Fibroblast of mammary gland (primary cell): ENCODE results near the gene CSNK2A1.
A peak's percentile ranks its signal among the peaks of the same experiment; 100 is the strongest.

Source experiments
- DNase-seq: peaks from one replicate; pipeline ENCODE4 v3.0.0-alpha.2; 2010; ENCODE audit warnings: low read depth
- H3K4me3 ChIP-seq: 2 replicates; pipeline ENCODE4 v1.5.1; 2011; ENCODE audit warnings: low read depth, mild to moderate bottlenecking, low read length, moderate library complexity; ENCODE audit not compliant: control insufficient read depth
- TF ChIP-seq, protein P1 (sequence below): conservative IDR thresholded peaks from 2 replicates; pipeline ENCODE4 v1.5.1; 2011; ENCODE audit warnings: low read depth, low read length, inconsistent platforms; ENCODE audit not compliant: control insufficient read depth, insufficient read depth

The CSNK2A1 gene

GRCh38 chr20:444862-445426 is 98.6 kb downstream of the CSNK2A1 start:
- DNase-seq = peak; percentile 86
- no peak overlapping the region for H3K4me3 ChIP-seq
- TF ChIP-seq, protein P1, sequence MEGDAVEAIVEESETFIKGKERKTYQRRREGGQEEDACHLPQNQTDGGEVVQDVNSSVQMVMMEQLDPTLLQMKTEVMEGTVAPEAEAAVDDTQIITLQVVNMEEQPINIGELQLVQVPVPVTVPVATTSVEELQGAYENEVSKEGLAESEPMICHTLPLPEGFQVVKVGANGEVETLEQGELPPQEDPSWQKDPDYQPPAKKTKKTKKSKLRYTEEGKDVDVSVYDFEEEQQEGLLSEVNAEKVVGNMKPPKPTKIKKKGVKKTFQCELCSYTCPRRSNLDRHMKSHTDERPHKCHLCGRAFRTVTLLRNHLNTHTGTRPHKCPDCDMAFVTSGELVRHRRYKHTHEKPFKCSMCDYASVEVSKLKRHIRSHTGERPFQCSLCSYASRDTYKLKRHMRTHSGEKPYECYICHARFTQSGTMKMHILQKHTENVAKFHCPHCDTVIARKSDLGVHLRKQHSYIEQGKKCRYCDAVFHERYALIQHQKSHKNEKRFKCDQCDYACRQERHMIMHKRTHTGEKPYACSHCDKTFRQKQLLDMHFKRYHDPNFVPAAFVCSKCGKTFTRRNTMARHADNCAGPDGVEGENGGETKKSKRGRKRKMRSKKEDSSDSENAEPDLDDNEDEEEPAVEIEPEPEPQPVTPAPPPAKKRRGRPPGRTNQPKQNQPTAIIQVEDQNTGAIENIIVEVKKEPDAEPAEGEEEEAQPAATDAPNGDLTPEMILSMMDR = no peak

- no peak for DNase-seq
These were observed 99.5 kb downstream of the CSNK2A1 start for GRCh38 chr20:444117-444516.

DNA sequence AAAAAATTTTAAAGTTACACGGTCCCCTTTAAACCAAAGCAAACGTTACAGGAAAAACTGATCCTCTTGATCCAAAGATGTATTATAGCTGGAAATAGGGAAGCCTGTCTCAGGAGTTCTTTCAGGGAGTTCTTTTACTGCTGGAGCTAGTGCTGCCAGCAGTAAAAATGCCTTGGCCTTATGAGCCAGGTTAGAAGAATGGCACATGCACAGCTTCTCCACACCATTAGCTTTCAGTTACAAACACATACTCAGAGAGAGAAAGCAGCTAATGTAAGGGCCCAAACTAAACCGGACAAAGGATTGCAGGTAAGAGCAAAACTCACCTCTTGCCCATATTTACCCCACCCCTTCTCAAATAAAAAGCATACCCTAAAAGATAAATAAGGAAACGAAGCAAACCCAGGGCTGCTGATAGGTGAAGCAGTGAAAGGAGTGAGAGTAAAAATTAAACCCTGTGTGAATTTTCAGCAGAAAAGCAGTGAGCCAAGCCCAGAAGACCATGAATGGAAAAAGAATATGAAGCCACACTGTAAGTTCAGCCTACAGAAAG is 100.3 kb downstream of the CSNK2A1 start:
- H3K4me3 ChIP-seq = no peak overlapping the region
- TF ChIP-seq, protein P1 = no peak
- no peak for DNase-seq

More at GRCh38 chr20:444117-444516, 99.5 kb downstream of the CSNK2A1 start:
- TF ChIP-seq, protein P1 = no peak
- H3K4me3 ChIP-seq = no peak overlapping the region

GRCh38 chr20:440636-441035 is 103.0 kb downstream of the CSNK2A1 start:
- TF ChIP-seq, protein P1 = no peak
- peak; percentile 45 for DNase-seq
- no peak overlapping the region for H3K4me3 ChIP-seq

- DNase-seq = no peak
- no peak overlapping the region for H3K4me3 ChIP-seq
- TF ChIP-seq, protein P1 = no peak
These were observed 103.4 kb downstream of the CSNK2A1 start for GRCh38 chr20:440148-440547.

- DNase-seq = no peak
- TF ChIP-seq, protein P1 = no peak
- H3K4me3 ChIP-seq = no peak overlapping the region
These were observed 104.8 kb downstream of the CSNK2A1 start for GRCh38 chr20:438571-439469.
